ENCODE data around the gene TMEM79. TPM values are rescaled to one million over a fixed set of nuclear protein-coding genes. Genes with fewer than 3 reads are reported as not detected.

The TMEM79 gene
- total and polyA plus RNA-seq, 2 of the 4 experiments (the other 2 are of a cell fraction) = 0.54 to 3.3 TPM

GRCh38 chr1:156279837-156280236 is 4.3 kb upstream of the TMEM79 start:
- H2BK5ac ChIP-seq (ENCODE audit: low read depth, low read length, poor library complexity, severe bottlenecking) = no peak overlapping the region
- no TSS peak for BruUV-seq (replicated peaks)
- TF ChIP-seq RCOR1 (IDR thresholded peaks at IDR 0.05; ENCODE audit: insufficient replicate concordance, low read length) = no peak
- TF ChIP-seq, protein P1, sequence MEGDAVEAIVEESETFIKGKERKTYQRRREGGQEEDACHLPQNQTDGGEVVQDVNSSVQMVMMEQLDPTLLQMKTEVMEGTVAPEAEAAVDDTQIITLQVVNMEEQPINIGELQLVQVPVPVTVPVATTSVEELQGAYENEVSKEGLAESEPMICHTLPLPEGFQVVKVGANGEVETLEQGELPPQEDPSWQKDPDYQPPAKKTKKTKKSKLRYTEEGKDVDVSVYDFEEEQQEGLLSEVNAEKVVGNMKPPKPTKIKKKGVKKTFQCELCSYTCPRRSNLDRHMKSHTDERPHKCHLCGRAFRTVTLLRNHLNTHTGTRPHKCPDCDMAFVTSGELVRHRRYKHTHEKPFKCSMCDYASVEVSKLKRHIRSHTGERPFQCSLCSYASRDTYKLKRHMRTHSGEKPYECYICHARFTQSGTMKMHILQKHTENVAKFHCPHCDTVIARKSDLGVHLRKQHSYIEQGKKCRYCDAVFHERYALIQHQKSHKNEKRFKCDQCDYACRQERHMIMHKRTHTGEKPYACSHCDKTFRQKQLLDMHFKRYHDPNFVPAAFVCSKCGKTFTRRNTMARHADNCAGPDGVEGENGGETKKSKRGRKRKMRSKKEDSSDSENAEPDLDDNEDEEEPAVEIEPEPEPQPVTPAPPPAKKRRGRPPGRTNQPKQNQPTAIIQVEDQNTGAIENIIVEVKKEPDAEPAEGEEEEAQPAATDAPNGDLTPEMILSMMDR (conservative IDR thresholded peaks at IDR 0.05; ENCODE audit: low read depth, low read length) = no peak
- TF ChIP-seq, protein P2, sequence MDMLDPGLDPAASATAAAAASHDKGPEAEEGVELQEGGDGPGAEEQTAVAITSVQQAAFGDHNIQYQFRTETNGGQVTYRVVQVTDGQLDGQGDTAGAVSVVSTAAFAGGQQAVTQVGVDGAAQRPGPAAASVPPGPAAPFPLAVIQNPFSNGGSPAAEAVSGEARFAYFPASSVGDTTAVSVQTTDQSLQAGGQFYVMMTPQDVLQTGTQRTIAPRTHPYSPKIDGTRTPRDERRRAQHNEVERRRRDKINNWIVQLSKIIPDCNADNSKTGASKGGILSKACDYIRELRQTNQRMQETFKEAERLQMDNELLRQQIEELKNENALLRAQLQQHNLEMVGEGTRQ (IDR thresholded peaks at IDR 0.05; ENCODE audit: low read depth, low read length) = no peak
- TF ChIP-seq MAFK (IDR thresholded peaks at IDR 0.05; ENCODE audit: low read depth, low read length) = no peak
- no peak for TF ChIP-seq FOS (IDR thresholded peaks at IDR 0.05; ENCODE audit: low read depth, low read length)
- no peak for TF ChIP-seq MXI1 (IDR thresholded peaks at IDR 0.05; ENCODE audit: borderline replicate concordance, low read depth, low read length)
- TF ChIP-seq CHD1 (IDR thresholded peaks at IDR 0.05; ENCODE audit: low read depth, low read length) = no peak
- no peak overlapping the region for H2AFZ ChIP-seq (replicated peaks; ENCODE audit: low read length, poor library complexity)
- peaks cover 32% of the 10 kb centered on the region for H4K20me1 ChIP-seq (ENCODE audit: insufficient read depth, low read length)
- H3K9me3 ChIP-seq (ENCODE audit: control insufficient read depth, insufficient read depth, low read length) = no peaks in the 10 kb centered on the region
- no peak overlapping the region for H3K4me2 ChIP-seq (ENCODE audit: low read depth, low read length)
- no peak overlapping the region for H3K27ac ChIP-seq (ENCODE audit: insufficient read depth, low read length)
- no peak overlapping the region for H2BK15ac ChIP-seq (ENCODE audit: low read depth, low read length)
- no peak overlapping the region for H3K18ac ChIP-seq (ENCODE audit: low read depth, low read length)
- H2BK20ac ChIP-seq (ENCODE audit: low read depth, low read length) = no peak overlapping the region
- H3K56ac ChIP-seq (ENCODE audit: extremely low read depth, insufficient read depth, low read length) = no peak overlapping the region
- H2AK5ac ChIP-seq (ENCODE audit: low read depth, low read length) = no peak overlapping the region
- no peak overlapping the region for H3K14ac ChIP-seq (replicated peaks; ENCODE audit: low read depth, low read length)
- H3K4ac ChIP-seq (ENCODE audit: low read depth, low read length) = no peak overlapping the region
- H3K79me1 ChIP-seq (ENCODE audit: low read depth in 1 of 2, low read length in 2 of 2) = peaks cover 45 to 70% of the 10 kb centered on the region in 2 experiments
- ChIA-PET CTCF (no interaction called here), POLR2A (ENCODE audit: unreplicated experiment) (no interaction called here)
- H3K27me3 ChIP-seq (ENCODE audit: control insufficient read depth, insufficient read depth, low read length) = no peaks in the 10 kb centered on the region
- 83% methylated on average over 1 of the region's 3 CpGs; no CpG with 5 or more reads in 1 of the 2 experiments for WGBS, 2 experiments (ENCODE audit: extremely low coverage in 2 of 2, insufficient read length in 1 of 2)
- peaks cover 7% of the 10 kb centered on the region for H3K9me1 ChIP-seq (ENCODE audit: insufficient read depth, low read length)
- H2BK120ac ChIP-seq (ENCODE audit: low read depth, low read length) = no peak overlapping the region
- dilution Hi-C loops (cut with HindIII; ENCODE audit: low sequenced_read_pairs, unreplicated experiment) (no loop called here), in situ Hi-C loops (cut with MboI; ENCODE audit: low sequenced_read_pairs) (no loop called here), intact Hi-C loops (cut with micrococcal nuclease) (loop anchor here (1.0 kb wide), 1 partner anchor 35 kb away; no protein-coding TSS in a partner anchor)
- no peak overlapping the region for H4K5ac ChIP-seq (ENCODE audit: low read depth, low read length)
- no peak overlapping the region for H3K4me3 ChIP-seq (ENCODE audit: insufficient read depth, low read depth, low read length)
- peaks cover 20% of the 10 kb centered on the region for H3K36me3 ChIP-seq (ENCODE audit: control insufficient read depth, insufficient read depth, low read length)
- H4K8ac ChIP-seq (ENCODE audit: low read depth in 2 of 2, low read length in 2 of 2) = no peak overlapping the region
- H4K91ac ChIP-seq (ENCODE audit: insufficient read depth, low read depth, low read length) = no peak overlapping the region
- H3K9ac ChIP-seq (ENCODE audit: low read depth, low read length) = no peak overlapping the region
- peaks cover 11% of the 10 kb centered on the region for H3K4me1 ChIP-seq (ENCODE audit: control insufficient read depth, insufficient read depth, low read length)
- DNase-seq (no peak), ATAC-seq (ENCODE audit: low read depth) (no peak)
- no peak overlapping the region for H3K23ac ChIP-seq (ENCODE audit: low read depth, low read length)
- no peak overlapping the region for H2AK9ac ChIP-seq (replicated peaks; ENCODE audit: low read depth, low read length, poor library complexity)

Measured in IMR-90 (cell line).